ENCODE measurements around the gene MYLK3. TPM values are rescaled to one million over a fixed set of nuclear protein-coding genes. Genes with fewer than 3 reads are reported as not detected.

The MYLK3 gene
- total RNA-seq, 1 experiment from 2014 or later: not detected

- ChIA-PET CTCF (interaction anchor here (0.7 kb wide), 1 partner anchor 34 kb away, joined by 4 read pairs; no protein-coding TSS in a partner anchor), POLR2A (no interaction called here)
Observed at GRCh38 chr16:46709469-46710005, 38.6 kb downstream of the MYLK3 start.

GRCh38 chr16:46706642-46707041, 41.5 kb downstream of the MYLK3 start:
- no peak for DNase-seq (ENCODE audit: unreplicated experiment)
- H3K27ac Mint-ChIP-seq (ENCODE audit: low read depth, unreplicated experiment): no peak overlapping the region
- ChIA-PET CTCF (interaction anchor here (1.3 kb wide), 1 partner anchor 77 kb away, joined by 3 read pairs; no protein-coding TSS in a partner anchor), POLR2A (no interaction called here)
- no peaks in the 10 kb centered on the region for H3K9me3 Mint-ChIP-seq (ENCODE audit: unreplicated experiment)
- no peaks in the 10 kb centered on the region for H3K27me3 Mint-ChIP-seq (ENCODE audit: insufficient read depth, unreplicated experiment)
- no peak overlapping the region for H3K4me3 Mint-ChIP-seq (ENCODE audit: unreplicated experiment)
- H3K4me1 Mint-ChIP-seq (ENCODE audit: insufficient read depth, unreplicated experiment): no peaks in the 10 kb centered on the region
- H3K36me3 Mint-ChIP-seq (ENCODE audit: insufficient read depth, unreplicated experiment): no peaks in the 10 kb centered on the region
- BruUV-seq (replicated peaks): no TSS peak
- TF ChIP-seq CTCF (IDR thresholded peaks at IDR 0.05; ENCODE audit: unreplicated experiment): no peak
- intact Hi-C loops (cut with micrococcal nuclease): no loop called here

More at GRCh38 chr16:46709469-46710005, 38.6 kb downstream of the MYLK3 start:
- no peak for TF ChIP-seq CTCF (IDR thresholded peaks at IDR 0.05; ENCODE audit: unreplicated experiment)
- Mint-ChIP-seq H3K27me3 (ENCODE audit: insufficient read depth, unreplicated experiment) (no peaks in the 10 kb centered on the region), H3K27ac (ENCODE audit: low read depth, unreplicated experiment) (no peak overlapping the region), H3K36me3 (ENCODE audit: insufficient read depth, unreplicated experiment) (no peaks in the 10 kb centered on the region), H3K9me3 (ENCODE audit: unreplicated experiment) (no peaks in the 10 kb centered on the region), H3K4me1 (ENCODE audit: insufficient read depth, unreplicated experiment) (no peaks in the 10 kb centered on the region), H3K4me3 (ENCODE audit: unreplicated experiment) (no peak overlapping the region)
- no TSS peak for BruUV-seq (replicated peaks)
- intact Hi-C loops (cut with micrococcal nuclease): no loop called here
- no peak for DNase-seq (ENCODE audit: unreplicated experiment)

DNA sequence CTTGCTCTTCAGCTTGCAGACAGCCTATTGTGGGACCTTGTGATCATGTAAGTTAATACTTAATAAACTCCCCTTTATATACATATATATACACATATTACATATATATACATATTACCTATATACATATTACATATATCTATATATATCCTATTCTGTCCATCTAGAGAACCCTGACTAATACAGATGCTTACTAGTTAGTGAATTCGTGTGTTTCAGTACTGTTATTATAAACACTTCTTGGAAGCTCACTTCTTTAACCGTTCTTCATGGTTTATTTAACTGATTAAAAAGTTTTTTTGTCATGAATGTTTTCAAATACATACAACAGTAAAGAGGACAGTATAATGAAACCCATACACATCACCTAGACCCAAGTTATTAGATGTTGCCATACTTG, 46.1 kb downstream of the MYLK3 start:
- BruUV-seq (replicated peaks): no TSS peak
- intact Hi-C loops (cut with micrococcal nuclease): no loop called here
- CTCF ChIA-PET: interaction anchor here (1.1 kb wide), 1 partner anchor 28 kb away, joined by 4 read pairs; no protein-coding TSS in a partner anchor
- no peak overlapping the region for H3K4me3 Mint-ChIP-seq (ENCODE audit: unreplicated experiment)
- no peak for TF ChIP-seq CTCF (IDR thresholded peaks at IDR 0.05; ENCODE audit: unreplicated experiment)
- POLR2A ChIA-PET: no interaction called here
- DNase-seq (ENCODE audit: unreplicated experiment): no peak
- no peaks in the 10 kb centered on the region for H3K9me3 Mint-ChIP-seq (ENCODE audit: unreplicated experiment)
- H3K36me3 Mint-ChIP-seq (ENCODE audit: insufficient read depth, unreplicated experiment): peaks cover 11% of the 10 kb centered on the region
- H3K4me1 Mint-ChIP-seq (ENCODE audit: insufficient read depth, unreplicated experiment): no peaks in the 10 kb centered on the region
- H3K27me3 Mint-ChIP-seq (ENCODE audit: insufficient read depth, unreplicated experiment): no peaks in the 10 kb centered on the region
- no peak overlapping the region for H3K27ac Mint-ChIP-seq (ENCODE audit: low read depth, unreplicated experiment)

GRCh38 chr16:46701615-46702014, 46.5 kb downstream of the MYLK3 start:
- POLR2A ChIA-PET: no interaction called here
- no TSS peak for BruUV-seq (replicated peaks)
- Mint-ChIP-seq H3K4me1 (ENCODE audit: insufficient read depth, unreplicated experiment) (no peaks in the 10 kb centered on the region), H3K4me3 (ENCODE audit: unreplicated experiment) (no peak overlapping the region), H3K9me3 (ENCODE audit: unreplicated experiment) (no peaks in the 10 kb centered on the region), H3K36me3 (ENCODE audit: insufficient read depth, unreplicated experiment) (peaks cover 11% of the 10 kb centered on the region), H3K27me3 (ENCODE audit: insufficient read depth, unreplicated experiment) (no peaks in the 10 kb centered on the region), H3K27ac (ENCODE audit: low read depth, unreplicated experiment) (no peak overlapping the region)
- CTCF ChIA-PET: interaction anchor here (3.6 kb wide), 1 partner anchor 11 kb away, joined by 18 read pairs; the partner anchor contains the start of gene ORC6
- no peak for DNase-seq (ENCODE audit: unreplicated experiment)
- intact Hi-C loops (cut with micrococcal nuclease): no loop called here
- no peak for TF ChIP-seq CTCF (IDR thresholded peaks at IDR 0.05; ENCODE audit: unreplicated experiment)
